CD14-positive monocyte (primary cell): Measurements from ENCODE around the gene TMEM109. TPM values are rescaled to one million over a fixed set of nuclear protein-coding genes. Genes with fewer than 3 reads are reported as not detected.

Experiments
- DNase-seq, 3 donors: peaks; one replicate each; pipeline ENCODE4 v3.0.0-alpha.2; 2011 to 2022
- H2AFZ ChIP-seq: 2 replicates; pipeline ENCODE4 v1.6.0; 2012; ENCODE audit warnings: mild to moderate bottlenecking, low read depth, low read length, inconsistent platforms; ENCODE audit not compliant: insufficient read depth, poor library complexity, severe bottlenecking
- H3K27ac ChIP-seq, 2 donors: 1 replicate in 1 of 2; 2 replicates in 1 of 2; pipeline ENCODE4 v1.5.1; 2012 to 2013; ENCODE audit warnings: low read length in 2 of 2, control low read depth in 1 of 2, inconsistent platforms in 1 of 2, low read depth in 1 of 2, mild to moderate bottlenecking in 1 of 2
- H3K27me3 ChIP-seq, 2 donors: one replicate each; pipeline versions ENCODE4 v1.6.0 to v1.6.1; 2011 to 2013; ENCODE audit warnings: low read length in 2 of 2; ENCODE audit not compliant: control insufficient read depth in 2 of 2, insufficient read depth in 2 of 2
- H3K36me3 ChIP-seq, 2 donors: replicated peaks in 1 of 2; 1 replicate in 1 of 2; 2 replicates in 1 of 2; pipeline versions ENCODE4 v1.5.1 to v1.6.1; 2012 to 2013; ENCODE audit warnings: low read length in 2 of 2, control low read depth in 1 of 2, inconsistent platforms in 1 of 2, mild to moderate bottlenecking in 1 of 2; ENCODE audit not compliant: insufficient read depth in 2 of 2, control insufficient read depth in 1 of 2
- H3K4me1 ChIP-seq, 2 donors: 1 replicate in 1 of 2; 2 replicates in 1 of 2; pipeline versions ENCODE4 v1.5.1 to v1.6.1; 2012 to 2013; ENCODE audit warnings: low read length in 2 of 2, control low read depth in 1 of 2, inconsistent platforms in 1 of 2, mild to moderate bottlenecking in 1 of 2, moderate library complexity in 1 of 2; ENCODE audit not compliant: insufficient read depth in 2 of 2, control insufficient read depth in 1 of 2
- H3K4me2 ChIP-seq: replicated peaks from 2 replicates; pipeline ENCODE3; 2012; ENCODE audit warnings: low read length, moderate library complexity, mild to moderate bottlenecking; ENCODE audit not compliant: poor library complexity, severe bottlenecking; ENCODE audit errors: extremely low read depth
- H3K4me3 ChIP-seq, 3 experiments: fragments of 200-600 bp in 1 of 3; sonication (generic) in 1 of 3; replicated peaks in 1 of 3; 1 replicate in 2 of 3; 2 replicates in 1 of 3; pipeline ENCODE4 v1.5.1; 2011 to 2013; ENCODE audit warnings: low read length in 3 of 3, mild to moderate bottlenecking in 3 of 3, control low read depth in 2 of 3, low read depth in 2 of 3, inconsistent platforms in 1 of 3, moderate library complexity in 1 of 3
- H3K79me2 ChIP-seq: 2 replicates; pipeline ENCODE4 v1.6.0; 2012; ENCODE audit warnings: mild to moderate bottlenecking, control low read depth, inconsistent platforms, low read length, moderate library complexity; ENCODE audit not compliant: insufficient read depth
- H3K9ac ChIP-seq: 2 replicates; pipeline ENCODE4 v1.6.0; 2017; ENCODE audit warnings: low read length, mild to moderate bottlenecking; ENCODE audit not compliant: insufficient read depth, poor library complexity, severe bottlenecking
- H3K9me3 ChIP-seq, 2 donors: replicated peaks in 1 of 2; 1 replicate in 1 of 2; 2 replicates in 1 of 2; pipeline versions ENCODE4 v1.5.1 to v1.6.1; 2012 to 2013; ENCODE audit warnings: low read length in 2 of 2, control low read depth in 1 of 2; ENCODE audit not compliant: control insufficient read depth in 1 of 2, insufficient read depth in 1 of 2
- H4K20me1 ChIP-seq: 2 replicates; pipeline ENCODE4 v1.6.0; 2012; ENCODE audit warnings: mild to moderate bottlenecking, low read length, control low read depth, moderate library complexity; ENCODE audit not compliant: insufficient read depth
- H3K27ac Mint-ChIP-seq, 7 donors: one replicate each; pipeline ENCODE4 v1.8.0; 2020; ENCODE audit warnings: mild to moderate bottlenecking in 7 of 7, mixed read lengths in 7 of 7, moderate library complexity in 6 of 7, inconsistent platforms in 2 of 7
- H3K27me3 Mint-ChIP-seq, 3 donors: one replicate each; pipeline ENCODE4 v1.8.0; 2021 to 2022; ENCODE audit warnings: low read depth in 3 of 3, mild to moderate bottlenecking in 3 of 3, mixed read lengths in 3 of 3, moderate library complexity in 3 of 3, inconsistent platforms in 1 of 3
- H3K36me3 Mint-ChIP-seq, 2 donors: one replicate each; pipeline ENCODE4 v1.8.0; 2020; ENCODE audit warnings: mixed read lengths in 2 of 2, inconsistent platforms in 1 of 2, mild to moderate bottlenecking in 1 of 2
- H3K4me1 Mint-ChIP-seq: one replicate; pipeline ENCODE4 v1.8.0; 2020; ENCODE audit warnings: mild to moderate bottlenecking, mixed read lengths
- H3K4me3 Mint-ChIP-seq, 2 donors: one replicate each; pipeline ENCODE4 v1.8.0; 2020; ENCODE audit warnings: mild to moderate bottlenecking in 2 of 2, mixed read lengths in 2 of 2, moderate library complexity in 1 of 2
- H3K9me3 Mint-ChIP-seq, 7 donors: one replicate each; pipeline ENCODE4 v1.8.0; 2020 to 2022; ENCODE audit warnings: mixed read lengths in 7 of 7, mild to moderate bottlenecking in 6 of 7, moderate library complexity in 6 of 7, inconsistent platforms in 2 of 7
- WGBS: methylation state at CpG from one replicate; pipeline ENCODE4 v1.1.5; 2013; ENCODE audit warnings: missing lambda C conversion rate; ENCODE audit not compliant: insufficient coverage; 5-methylcytosine and 5-hydroxymethylcytosine counted together
- intact Hi-C, 2 donors: fragments of 100-400 bp; cut with micrococcal nuclease; formaldehyde crosslinking; loops; one replicate each; pipeline versions ENCODE4 v1.15.0 to v1.15.1; 2023
- polyA plus RNA-seq, 3 donors: library from polyadenylated mRNA; depleted of rRNA in 1 of 3; unstranded in 2 of 3; stranded (reverse) in 1 of 3; fragments of 300-500 nt in 2 of 3; fragments of >200 nt in 1 of 3; fragmentation: Illumina TruSeq in 2 of 3; gene quantifications; 1 replicate in 2 of 3; 2 replicates in 1 of 3; pipeline ENCODE4 v1.2.3, GENCODE V29; 2012 to 2021
- TF ChIP-seq, protein P1 (sequence below): fragments of 200-600 bp; IDR thresholded peaks from one replicate; pipeline ENCODE4 v1.8.0; 2022; ENCODE audit warnings: antibody characterized with exemption, mild to moderate bottlenecking

Gene TMEM109
- polyA plus RNA-seq, 3 donors: 22.7 to 112 (median 110) TPM

DNA sequence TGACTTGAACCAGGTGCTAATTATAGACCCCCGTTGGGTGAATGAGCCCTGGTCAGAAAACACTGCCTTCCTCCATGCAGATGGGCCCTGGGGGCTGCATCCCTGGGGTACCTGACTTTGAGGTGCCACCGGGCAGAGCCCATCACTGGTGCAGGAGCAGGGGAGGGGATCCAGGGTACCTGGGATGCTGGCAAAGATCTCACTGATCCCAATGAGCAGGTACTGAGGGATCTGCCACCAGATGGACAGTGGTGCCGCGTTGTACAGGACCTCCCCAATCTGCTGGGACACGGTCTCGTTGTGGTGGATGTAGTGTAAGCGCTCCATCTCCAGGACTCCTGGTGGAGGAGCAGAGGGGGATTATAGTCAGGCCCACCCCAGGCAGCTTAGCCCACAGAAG, 25.3 kb downstream of the TMEM109 start:
- H3K9ac ChIP-seq: no peak overlapping the region
- peaks cover 76 to 81% of the 10 kb centered on the region in 2 donors for H3K36me3 Mint-ChIP-seq

DNA sequence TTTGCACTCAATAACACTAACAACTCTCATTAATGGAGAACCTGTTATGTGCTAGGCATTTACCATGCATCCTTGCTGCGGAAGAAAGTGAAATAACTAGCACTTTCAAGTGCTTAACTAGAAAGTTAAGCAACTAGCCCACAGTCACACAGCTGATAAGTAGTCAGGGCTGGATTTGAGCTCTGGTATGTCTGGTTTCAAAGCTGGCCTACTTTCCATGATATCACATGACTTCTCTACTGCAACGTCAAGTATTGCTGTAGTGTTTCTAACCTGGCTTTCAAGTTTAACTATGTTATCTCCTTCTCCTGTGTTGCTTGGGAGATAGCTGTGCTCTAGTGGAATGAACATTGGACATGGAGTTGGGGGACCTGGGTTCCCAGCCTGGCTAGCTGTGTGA, 25.9 kb downstream of the TMEM109 start:
- TF ChIP-seq, protein P1, sequence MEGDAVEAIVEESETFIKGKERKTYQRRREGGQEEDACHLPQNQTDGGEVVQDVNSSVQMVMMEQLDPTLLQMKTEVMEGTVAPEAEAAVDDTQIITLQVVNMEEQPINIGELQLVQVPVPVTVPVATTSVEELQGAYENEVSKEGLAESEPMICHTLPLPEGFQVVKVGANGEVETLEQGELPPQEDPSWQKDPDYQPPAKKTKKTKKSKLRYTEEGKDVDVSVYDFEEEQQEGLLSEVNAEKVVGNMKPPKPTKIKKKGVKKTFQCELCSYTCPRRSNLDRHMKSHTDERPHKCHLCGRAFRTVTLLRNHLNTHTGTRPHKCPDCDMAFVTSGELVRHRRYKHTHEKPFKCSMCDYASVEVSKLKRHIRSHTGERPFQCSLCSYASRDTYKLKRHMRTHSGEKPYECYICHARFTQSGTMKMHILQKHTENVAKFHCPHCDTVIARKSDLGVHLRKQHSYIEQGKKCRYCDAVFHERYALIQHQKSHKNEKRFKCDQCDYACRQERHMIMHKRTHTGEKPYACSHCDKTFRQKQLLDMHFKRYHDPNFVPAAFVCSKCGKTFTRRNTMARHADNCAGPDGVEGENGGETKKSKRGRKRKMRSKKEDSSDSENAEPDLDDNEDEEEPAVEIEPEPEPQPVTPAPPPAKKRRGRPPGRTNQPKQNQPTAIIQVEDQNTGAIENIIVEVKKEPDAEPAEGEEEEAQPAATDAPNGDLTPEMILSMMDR: no peak
- DNase-seq: no peak
- H3K27ac Mint-ChIP-seq: no peak overlapping the region
- peaks cover 81 to 87% of the 10 kb centered on the region in 2 donors for H3K36me3 Mint-ChIP-seq
- H3K27me3 Mint-ChIP-seq: peaks cover 1 to 4% (median 1%) of the 10 kb centered on the region in 3 donors
- intact Hi-C loops: no loop called here
- H3K79me2 ChIP-seq: peaks cover 10% of the 10 kb centered on the region
- no peaks in the 10 kb centered on the region for H3K27me3 ChIP-seq
- WGBS: no CpG with 5 or more reads among the region's 2 CpGs
- H3K9me3 Mint-ChIP-seq: peaks cover 0 to 2% (median 0%) of the 10 kb centered on the region in 7 donors
- H3K9ac ChIP-seq: no peak overlapping the region
- no peak overlapping the region for H3K4me3 Mint-ChIP-seq
- no peaks in the 10 kb centered on the region for H3K4me1 ChIP-seq
- H3K4me1 Mint-ChIP-seq: peaks cover 9% of the 10 kb centered on the region
- H3K36me3 ChIP-seq: peaks cover 84 to 85% of the 10 kb centered on the region in 2 donors
- no peak overlapping the region for H3K27ac ChIP-seq
- H3K4me2 ChIP-seq: no peak overlapping the region
- no peak overlapping the region for H3K4me3 ChIP-seq
- no peak overlapping the region for H2AFZ ChIP-seq
- no peaks in the 10 kb centered on the region for H3K9me3 ChIP-seq
- peaks cover 100% of the 10 kb centered on the region for H4K20me1 ChIP-seq

More for the DNA sequence above, 25.3 kb downstream of the TMEM109 start:
- TF ChIP-seq, protein P1: no peak
- 97% methylated on average over 7 of the region's 7 CpGs for WGBS
- Histone ChIP-seq H3K9me3 (no peaks in the 10 kb centered on the region), H3K4me3 (no peak overlapping the region), H2AFZ (no peak overlapping the region), H3K27ac (no peak overlapping the region), H3K4me2 (no peak overlapping the region), H3K79me2 (peaks cover 5% of the 10 kb centered on the region), H3K27me3 (no peaks in the 10 kb centered on the region), H3K4me1 (no peaks in the 10 kb centered on the region), H4K20me1 (peaks cover 100% of the 10 kb centered on the region), H3K36me3 (peaks cover 79 to 80% of the 10 kb centered on the region in 2 donors)
- no peak overlapping the region for H3K4me3 Mint-ChIP-seq
- intact Hi-C loops: no loop called here
- H3K27ac Mint-ChIP-seq: no peak overlapping the region
- no peak for DNase-seq
- peaks cover 7% of the 10 kb centered on the region for H3K4me1 Mint-ChIP-seq
- peaks cover 0 to 4% (median 0%) of the 10 kb centered on the region in 7 donors for H3K9me3 Mint-ChIP-seq
- peaks cover 1 to 4% (median 1%) of the 10 kb centered on the region in 3 donors for H3K27me3 Mint-ChIP-seq
